NCI-H2227 (cell line): ENCODE results near the gene SAP30BP.
"Not testable (repeated sequence)": the region's sequence is repeated elsewhere in the genome, so short reads cannot be mapped to it uniquely, and the experiment has no call there.

Source experiments
- DNase-seq: peaks from one replicate; lab custom pipeline; 2025; ENCODE audit not compliant: unreplicated experiment; lab: John Stamatoyannopoulos, UW

The SAP30BP gene

DNA sequence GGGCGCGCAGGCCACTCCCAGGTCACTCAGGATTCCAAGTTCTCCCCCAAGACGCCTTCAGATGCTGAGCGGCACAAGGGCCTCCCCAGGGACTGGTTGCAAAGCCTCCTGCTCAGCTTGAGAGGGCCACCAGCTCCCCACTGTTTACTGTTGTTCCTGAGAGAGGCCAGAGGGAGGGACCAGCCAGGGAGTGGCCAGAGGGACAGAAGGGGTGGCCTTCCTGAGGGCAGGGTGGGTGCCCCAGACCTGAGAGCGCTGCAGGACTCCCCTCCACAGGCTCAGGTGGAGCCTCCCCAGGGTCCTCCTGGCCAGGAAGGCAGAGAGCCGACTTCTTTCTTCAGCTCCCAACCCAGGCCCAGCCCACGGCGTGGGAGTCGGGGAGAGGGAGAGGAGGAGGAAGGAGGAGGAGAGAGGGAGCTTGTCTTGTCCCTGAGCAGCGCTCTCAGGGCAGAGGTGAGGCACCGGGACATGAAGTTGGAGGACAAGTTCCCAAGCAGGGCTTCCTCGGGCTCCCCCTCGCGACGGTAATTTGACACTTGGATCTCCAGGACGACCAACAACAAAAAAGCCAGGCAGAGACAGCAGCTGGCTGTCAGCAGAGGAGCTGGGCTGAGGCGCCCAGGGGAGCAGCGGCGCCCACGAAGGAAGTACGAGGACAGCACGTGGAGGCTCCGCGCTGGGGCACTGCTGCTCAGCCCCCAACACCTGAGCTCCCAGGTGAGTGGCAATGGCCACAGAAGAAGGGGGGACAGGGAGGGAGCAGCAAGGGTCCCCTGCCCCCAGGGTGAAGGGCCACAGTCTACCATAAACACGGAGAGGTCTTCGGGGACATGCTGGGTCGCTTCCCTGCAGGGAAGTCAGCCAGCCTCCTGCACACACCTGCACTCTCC lies 33.4 kb upstream of the SAP30BP start:
- DNase-seq, result peak; percentile 80

DNA sequence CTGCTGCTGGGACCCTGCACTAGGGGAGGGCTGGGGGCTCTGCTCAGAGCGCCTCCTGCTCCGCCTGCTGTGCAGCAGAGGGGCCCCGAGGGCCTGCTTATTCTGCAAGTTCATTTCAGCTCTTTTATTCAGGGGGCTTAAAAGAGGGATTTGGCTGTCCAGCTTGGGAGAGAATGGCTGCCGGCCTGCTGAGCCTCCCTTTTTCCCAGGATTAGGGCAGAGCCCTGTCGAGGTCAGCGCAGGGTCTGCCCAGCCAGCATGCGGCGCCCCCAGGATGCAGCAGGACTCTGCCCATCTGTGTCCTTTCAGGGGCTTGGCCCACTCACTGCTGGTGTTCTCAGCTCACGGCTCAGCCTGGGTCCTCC lies 32.8 kb upstream of the SAP30BP start:
- DNase-seq, result no peak

DNA sequence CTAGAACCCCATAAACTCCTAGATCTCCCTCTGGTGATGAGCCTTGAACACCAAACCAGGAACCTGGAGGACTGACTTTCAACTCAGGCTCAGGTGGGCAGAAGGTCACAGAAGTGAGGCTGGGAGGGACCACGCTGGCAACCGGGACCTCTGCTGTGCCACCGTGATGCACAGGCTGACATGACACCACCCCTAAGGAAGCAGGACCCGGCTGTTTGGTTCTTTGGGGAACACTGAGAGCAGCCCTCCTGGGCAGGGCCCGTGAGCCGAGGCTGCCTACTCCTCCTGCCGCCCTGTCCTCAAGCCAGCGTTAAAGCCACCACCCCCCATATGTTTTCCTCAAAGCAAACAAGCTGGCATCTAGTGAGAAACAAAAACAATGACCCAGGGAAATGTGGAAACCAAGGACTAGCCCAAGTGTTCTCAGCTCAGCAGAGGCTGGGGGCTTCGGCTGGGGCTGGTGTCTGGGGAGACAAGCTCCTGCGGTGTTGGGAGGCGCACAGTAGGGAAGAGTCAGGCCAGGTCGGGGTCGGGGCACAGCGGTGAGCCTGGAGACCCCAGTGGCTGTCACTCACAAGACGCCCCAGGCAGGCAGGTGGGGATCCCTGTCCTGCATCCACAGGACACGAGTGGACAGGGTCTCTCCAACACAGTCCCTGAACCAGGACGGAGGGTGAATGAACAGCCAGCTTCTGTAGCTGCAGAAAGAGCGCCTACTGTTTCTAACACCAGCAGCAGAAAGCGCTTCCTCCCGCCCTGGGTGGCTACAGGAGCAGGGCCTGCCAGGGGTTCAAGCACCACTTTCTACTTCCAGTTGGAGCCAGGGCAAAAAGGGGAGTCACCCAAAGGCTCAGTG lies 32.2 kb upstream of the SAP30BP start:
- no peak for DNase-seq

DNA sequence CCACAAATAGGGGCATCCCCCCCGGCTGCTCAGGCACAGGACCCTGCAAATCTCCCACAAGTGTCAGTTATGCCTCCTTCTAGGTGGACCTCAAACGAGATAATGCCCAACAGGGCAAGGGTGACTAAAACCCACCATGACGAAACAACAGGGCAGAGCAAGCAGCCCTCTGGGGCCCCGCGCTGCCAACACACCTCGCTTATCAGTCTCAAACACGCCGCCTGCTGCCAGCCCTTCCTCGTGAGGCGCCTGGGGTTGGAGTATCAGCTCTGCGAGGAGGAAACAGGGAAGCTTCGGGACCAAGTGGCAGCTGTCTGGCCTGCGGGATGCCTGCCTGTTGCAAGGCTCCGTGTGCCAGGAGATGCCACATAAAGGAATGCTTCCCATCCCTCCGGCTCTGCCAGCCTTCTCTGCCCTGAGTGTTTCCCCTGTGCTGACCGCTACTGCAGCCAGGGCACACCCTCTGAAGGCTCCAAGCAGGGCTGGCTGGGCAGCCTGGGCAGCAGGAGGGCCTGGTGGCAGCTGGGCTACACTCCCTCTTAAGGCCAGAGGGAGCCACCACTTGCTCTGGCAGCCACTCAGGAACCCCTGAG lies 31.4 kb upstream of the SAP30BP start:
- DNase-seq, result no peak

DNA sequence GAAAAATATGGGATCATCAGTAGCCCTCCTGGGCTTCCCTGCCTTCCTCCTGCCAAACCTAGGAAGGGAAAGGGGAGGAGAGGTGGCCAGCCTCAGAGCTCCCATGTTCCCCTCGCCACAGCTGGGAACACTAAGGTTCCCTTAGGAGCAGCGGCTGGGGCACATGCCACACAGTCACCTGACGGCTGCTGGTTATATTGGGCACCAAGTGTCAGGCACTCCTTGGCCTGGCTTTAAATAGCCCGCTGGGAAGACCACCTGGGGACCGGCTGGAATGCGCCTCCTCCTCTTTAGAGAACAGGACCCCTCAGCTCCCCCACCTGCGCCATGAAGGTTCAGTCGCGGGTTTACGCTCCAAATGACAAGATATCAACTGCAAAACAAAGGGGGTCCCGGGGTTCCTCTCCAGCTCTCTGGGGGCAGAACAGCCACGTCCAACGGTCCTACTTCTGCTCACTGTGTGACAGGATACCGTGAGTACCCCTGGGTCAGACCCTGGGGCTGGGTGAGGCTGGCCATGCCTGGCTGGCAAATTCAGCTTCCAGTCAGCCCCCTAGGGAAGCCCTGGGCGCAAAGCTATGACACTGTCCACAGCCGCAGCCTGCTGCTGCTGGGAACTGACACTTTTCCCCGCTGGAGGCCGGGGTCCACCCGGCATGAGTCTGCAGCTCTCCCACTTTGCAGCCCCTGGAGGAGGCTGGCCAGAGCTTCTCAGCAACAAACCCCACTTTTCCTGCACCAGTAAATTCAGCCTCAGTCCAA lies 30.6 kb upstream of the SAP30BP start:
- DNase-seq, result no peak

DNA sequence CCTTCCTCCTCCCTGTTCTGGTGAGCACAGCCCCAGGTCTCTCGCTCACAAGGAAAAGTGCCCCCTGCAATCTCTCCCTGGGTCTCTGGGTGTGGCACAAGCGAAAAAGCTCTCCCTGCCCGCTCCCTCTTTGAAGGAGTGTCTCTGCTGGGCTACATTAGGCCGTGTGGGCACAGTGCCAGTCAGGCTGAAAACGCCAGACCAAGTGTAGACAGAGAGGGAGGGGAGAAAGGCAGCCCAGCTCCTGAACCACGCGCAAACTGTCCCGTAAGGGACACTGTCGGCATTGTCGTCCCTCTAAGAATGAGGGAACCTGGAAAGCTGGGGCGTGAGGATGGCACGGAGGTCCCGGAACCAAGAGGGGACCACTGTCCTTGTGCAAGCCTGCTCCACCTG lies 30.0 kb upstream of the SAP30BP start:
- DNase-seq, result no peak

DNA sequence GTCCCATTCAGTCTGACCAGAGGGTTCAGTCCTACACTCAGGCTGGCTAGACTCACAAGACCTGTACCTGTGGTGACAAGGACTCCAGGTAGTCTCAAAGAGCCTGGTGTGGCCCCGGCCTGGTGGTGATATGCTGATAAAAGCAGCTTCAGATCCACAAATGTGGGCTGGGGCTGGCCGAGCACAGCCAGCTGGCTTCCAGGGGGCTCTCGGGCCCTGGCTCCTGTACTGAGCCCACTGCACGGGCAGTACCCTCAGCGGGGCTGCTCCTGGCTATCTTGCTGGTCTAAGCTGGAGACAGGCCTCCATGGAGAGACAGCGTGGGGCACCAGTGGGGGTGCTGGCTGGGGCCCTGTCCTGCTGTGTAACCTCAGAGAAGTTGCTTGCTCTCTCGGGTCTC lies 29.6 kb upstream of the SAP30BP start:
- DNase-seq, result no peak

DNA sequence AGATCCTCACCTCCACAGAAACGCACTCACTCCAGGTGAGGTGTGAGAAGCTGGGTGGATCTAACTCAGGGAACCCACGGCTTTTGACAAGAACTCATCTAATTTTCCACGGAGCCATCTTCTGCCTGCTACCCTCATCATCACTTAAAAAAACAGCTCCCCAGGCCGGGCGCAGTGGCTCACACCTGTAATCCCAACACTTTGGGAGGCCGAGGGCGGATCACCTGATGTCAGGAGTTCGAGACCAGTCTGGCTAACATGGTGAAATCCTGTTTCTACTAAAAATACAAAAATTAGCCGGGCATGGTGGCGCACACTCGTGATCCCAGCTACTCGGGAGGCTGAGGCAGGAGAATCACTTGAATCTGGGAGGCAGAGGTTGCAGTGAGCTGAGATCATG lies 29.1 kb upstream of the SAP30BP start:
- not testable (repeated sequence) for DNase-seq

DNA sequence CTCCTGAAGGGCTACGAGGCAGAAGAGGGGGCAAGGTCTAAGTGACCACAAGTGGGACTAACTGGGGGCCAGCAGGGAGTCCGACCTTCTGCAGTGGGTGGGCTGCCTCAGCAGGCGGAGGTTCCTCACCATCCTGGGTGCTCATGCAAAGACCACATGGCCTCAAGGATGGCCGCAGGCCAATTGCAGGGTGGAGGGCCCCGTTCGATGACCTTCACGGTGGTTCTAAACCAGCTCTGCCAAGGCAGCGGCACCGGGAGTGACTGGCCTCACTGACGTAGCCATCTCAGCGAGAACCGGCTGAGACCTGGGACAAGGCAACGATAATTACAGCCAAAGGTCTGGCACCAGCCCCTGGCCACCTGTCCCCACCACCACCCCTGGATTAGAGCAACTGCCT lies 28.2 kb upstream of the SAP30BP start:
- no peak for DNase-seq

DNA sequence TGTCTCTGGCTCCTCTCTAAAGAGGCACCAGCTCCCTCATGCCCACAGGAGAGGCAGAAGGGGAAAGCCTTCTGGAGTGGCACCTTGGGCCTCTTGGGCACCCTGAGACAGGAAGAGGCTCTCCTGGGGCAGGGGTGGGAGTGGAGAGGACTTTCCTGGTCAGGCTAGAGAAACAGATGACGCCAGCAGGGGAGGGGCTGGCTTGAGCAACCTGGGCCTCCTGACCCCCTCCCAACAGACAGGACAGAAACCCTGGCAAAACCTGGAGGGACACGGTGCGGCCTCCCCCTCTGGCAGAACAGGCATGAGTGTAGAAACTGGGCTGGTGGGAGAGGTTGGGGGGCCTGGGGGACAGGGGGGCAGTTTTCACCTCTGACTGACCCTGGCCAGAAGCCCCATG lies 27.8 kb upstream of the SAP30BP start:
- no peak for DNase-seq

DNA sequence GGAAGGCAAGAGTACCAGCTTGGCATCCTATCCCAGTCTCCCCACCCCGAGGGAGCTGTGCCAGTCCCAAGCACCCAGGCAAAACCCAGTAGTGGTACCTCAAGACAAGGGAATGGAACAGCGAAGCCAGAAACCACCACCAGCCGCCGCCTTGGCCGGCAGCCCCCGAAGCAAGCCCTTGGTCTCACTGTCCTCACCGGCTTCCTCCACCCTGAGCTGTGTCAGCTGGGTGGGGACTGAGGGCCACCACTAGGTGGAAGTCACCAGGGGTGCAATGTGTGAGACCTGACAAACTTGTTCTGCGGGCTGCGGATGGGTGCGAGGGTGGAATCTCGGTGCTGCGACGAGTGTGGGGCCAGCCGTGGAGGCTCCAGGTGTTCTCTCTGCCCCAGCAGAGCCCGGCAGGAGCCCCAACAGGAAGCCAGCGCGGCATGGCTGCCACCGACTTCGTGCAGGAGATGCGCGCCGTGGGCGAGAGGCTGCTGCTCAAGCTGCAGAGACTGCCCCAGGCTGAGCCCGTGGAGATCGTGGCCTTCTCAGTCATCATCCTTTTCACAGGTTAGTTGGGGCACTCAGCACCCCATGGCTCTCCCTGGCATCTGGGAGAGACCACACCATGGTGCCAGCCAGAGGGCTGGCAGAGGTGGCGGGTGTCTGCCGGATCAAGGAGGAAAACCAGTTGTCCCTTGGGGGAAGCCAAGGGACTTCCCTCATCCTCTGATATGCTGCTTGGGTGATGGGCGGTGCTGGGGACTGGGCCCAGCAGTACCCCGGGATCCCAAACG lies 27.2 kb upstream of the SAP30BP start:
- no peak for DNase-seq

DNA sequence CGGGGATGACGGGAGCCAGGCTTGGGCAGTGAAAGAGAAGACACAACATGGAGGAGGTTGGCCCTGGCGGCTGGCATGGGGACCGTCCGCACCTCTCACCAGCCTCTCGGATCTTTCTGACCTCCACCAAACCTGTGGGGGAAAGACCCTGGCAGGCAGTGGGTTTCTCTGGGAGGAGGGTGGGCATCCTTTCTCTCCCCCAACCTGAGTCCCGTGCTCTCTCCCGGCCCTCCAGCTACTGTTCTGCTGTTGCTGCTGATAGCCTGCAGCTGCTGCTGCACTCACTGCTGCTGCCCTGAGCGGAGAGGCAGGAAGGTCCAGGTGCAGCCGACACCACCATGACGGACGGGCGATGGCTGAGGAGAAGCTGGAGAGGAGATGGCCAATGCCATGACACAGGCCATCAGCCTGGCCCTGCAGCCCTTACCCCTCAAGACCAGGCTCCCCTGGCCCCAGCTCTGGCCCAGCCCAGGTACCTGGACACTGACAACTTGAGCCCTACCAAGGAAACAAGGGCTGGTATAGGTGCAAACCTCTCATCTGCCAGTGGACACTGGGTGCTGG lies 26.5 kb upstream of the SAP30BP start:
- no peak for DNase-seq

DNA sequence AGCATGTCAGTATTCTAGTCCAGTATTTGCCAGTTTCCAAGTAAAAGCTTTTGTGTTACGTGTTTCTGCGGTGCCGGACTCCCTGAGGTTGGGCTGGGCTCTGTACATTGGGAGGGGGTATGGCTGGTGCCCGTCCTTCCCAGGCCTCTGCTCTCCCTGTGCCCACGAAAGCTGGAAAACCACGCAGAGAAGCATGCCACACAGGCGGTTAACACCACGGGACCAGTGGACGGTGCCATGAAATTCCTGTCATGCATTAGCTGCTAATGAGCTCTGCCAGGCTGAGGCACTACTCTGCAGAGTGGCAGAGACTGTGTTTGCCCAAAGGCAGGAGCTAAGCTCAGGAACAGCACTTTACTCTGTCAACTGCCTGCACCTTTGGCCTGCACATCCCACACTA lies 25.8 kb upstream of the SAP30BP start:
- DNase-seq, result no peak

DNA sequence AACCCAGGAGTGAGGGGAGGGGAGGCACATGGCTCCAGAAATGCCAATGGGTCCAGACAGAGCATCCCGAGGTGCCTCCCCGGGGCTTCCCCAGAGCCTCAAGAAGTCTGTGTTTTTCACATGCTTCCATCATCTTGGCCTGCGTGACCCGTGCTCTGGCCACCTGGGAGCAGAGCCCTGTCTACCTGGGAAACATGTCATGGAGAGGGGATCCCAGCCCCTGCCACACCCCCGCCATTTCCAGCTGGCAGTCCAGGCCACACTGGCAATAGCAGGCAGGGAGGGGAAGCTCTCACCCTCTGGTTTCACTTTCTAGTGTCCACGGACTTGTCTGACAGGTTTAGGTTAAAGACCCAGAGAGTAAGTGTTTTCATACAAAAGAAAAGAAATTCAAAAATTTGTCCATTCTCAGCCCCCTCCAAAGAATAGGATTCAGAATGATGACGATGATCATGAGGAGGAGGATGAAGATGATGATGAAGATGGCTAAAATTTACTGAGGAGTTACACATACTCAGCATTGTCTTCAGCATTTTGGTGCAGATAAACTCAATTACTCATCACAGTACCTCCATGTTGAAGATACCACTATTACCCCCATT lies 24.9 kb upstream of the SAP30BP start:
- no peak for DNase-seq

DNA sequence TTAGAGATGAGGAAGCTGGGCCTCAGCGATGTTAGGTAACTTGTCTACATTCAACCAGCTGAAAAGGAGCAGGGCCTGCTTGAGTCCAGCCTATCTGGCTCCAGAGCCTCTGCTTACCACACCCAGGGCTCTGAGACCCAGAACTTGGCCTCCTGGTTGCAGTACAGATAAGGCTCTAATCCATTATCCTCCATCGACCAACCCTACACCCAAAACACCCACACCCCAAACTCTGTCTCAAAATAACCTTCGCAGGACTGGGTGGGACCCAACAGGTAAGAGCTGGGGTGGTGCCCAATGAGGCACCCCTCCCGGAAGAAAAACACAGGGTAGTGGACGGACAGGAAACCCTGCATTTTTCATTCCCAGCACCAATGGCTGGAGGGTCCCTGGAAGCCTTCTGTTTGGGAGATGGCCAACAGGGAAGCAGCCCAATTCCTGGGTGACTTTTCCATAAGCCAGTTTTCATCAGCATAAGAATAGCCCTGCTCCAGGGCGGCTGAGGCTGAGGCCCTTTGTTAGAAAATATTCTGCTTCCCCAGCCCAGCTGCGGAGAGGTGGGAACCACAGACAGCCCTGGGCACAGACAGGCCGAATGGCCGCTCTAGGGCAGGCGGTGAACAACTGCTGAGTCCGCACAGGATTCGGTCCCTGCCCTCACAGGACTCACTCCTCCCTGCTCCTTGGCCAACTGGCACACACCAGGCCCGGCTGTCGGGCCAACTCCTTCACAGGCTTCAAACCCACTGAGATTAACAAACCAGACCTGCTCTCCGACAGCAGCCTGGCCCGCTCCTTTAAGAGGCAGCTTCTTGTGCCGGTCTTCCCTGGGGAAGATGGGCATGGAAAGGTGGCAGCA lies 24.1 kb upstream of the SAP30BP start:
- no peak for DNase-seq

DNA sequence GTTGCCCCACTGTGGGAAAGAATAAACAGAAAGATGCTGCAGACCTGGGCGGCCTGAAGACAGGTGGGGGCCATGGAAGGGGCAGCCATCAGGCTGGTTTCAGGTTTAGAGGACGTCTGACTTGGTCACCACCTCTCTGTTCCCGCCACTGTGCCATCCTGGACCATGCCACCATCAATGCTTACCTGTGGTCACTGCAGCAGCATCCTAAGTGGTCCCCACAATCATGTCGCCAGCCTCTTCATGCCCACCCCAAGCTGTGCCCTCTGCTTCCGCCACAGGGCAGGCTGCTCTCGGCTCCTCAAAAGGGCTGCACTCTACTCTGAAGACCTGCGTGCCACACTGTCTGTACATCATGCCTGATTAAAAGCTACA lies 23.5 kb upstream of the SAP30BP start:
- DNase-seq, result no peak

DNA sequence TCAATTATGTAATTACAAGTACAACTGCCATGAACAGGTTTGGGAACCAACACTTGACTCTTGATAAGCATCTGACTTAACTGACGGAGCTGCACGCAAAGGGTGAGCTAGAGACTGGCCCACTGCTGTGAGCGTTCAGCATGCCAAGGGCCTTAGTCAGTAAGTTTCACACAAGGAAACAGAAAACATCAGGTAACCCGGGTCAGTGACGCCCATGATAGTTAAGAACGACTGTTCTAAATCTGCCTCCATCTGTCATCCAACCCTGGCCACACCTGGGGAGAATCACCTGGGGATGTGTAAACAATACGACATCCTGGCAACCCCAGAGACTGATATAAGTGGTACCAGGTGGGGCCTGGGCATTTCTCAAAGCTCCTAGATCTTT lies 21.6 kb upstream of the SAP30BP start:
- no peak for DNase-seq

DNA sequence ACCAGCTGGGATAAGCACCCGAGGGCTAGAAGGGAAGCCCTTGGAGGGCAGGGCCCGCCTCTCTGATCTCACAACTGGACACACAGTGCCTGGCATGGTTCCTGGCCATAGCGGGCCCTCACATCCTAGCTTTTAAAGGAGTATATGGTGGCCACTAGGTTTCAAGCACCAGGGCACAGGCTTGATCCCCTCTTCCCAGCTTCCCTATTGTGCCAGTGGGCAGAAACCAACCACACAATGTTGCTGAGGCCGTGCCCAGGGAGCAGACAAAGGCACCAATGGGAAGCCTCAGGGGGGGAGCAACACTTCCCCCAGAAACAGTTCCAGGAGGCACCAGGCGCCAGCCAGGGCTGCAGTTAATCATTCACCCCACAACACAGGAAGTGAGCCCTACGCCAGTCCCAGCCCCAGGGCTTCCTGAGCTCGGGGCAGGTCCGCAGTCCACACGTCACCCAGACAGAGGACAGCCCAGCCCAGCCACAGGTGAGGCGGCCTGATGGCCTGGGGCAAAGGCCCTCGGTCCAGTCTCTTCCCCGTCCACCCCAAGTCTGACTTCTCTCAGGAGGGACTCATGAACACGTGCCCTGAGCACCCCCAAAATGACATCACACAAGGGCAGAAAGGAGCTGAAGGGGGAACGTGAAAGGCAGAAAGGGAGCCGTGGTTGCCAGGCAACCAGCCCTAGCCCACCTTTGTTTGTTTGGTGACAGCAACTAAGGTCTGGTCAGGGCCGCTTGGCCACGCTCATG lies 21.1 kb upstream of the SAP30BP start:
- DNase-seq, result no peak
